K562 (cell line): ENCODE measurements around the gene ERP27. TPM values are rescaled to one million over a fixed set of nuclear protein-coding genes. Genes with fewer than 3 reads are reported as not detected.

ENCODE experiments used
- ATAC-seq: fragments of 200-7000 bp; cut with Tn5 transposase; 3 replicates; pipeline ENCODE4 v1.9.1; 2020; ENCODE audit warnings: moderate library complexity
- BruUV-seq: library from RNA; stranded (reverse); fragments of 400-500 nt; replicated peaks from 2 replicates; lab custom pipeline; 2021; lab: Mats Ljungman, UMichigan
- CTCF ChIA-PET: fragments of 300-600 bp; formaldehyde crosslinking; extraction: SDS; loops from one replicate; lab custom pipeline; 2021; ENCODE audit warnings: low intra/inter-chr PET ratio; lab: Yijun Ruan, JAX
- POLR2A ChIA-PET: fragments of 300-600, 350-650 bp; sonication (Branson Sonifier 250); formaldehyde crosslinking; extraction: SDS; loops from one replicate; lab custom pipeline; 2021; ENCODE audit warnings: antibody characterized with exemption, inconsistent platforms; lab: Yijun Ruan, JAX
- DNase-seq, 4 experiments: peaks; one replicate each; pipeline versions ENCODE4 v3.0.0 to v3.0.0-alpha.2; 2011 to 2018; ENCODE audit warnings: low spot score in 3 of 4, mixed read lengths in 3 of 4; ENCODE audit errors: extremely low read depth in 1 of 4
- FAIRE-seq: peaks from 2 replicates; lab custom pipeline; 2011; peaks lifted over from hg19 to GRCh38; lab: Jason Lieb, UNC
- H2AFZ ChIP-seq: 2 replicates; pipeline ENCODE4 v1.6.0; 2011; ENCODE audit warnings: low read depth, low read length, control low read depth, inconsistent platforms
- H3K27ac ChIP-seq: fragments of 200-600 bp; 3 replicates; pipeline ENCODE4 v1.8.0; 2011; ENCODE audit warnings: low read depth, mild to moderate bottlenecking, control low read depth, inconsistent platforms, low read length, moderate library complexity, mixed read lengths; ENCODE audit errors: extremely low read depth
- H3K27me3 ChIP-seq, 2 experiments: fragments of 300-600 bp in 1 of 2; 2 replicates in 1 of 2; 3 replicates in 1 of 2; pipeline versions ENCODE4 v1.6.0 to v1.8.0; 2011; ENCODE audit warnings: inconsistent platforms in 2 of 2, low read length in 2 of 2, mild to moderate bottlenecking in 1 of 2, mixed read lengths in 1 of 2, moderate library complexity in 1 of 2; ENCODE audit not compliant: control insufficient read depth in 2 of 2, insufficient read depth in 2 of 2
- H3K36me3 ChIP-seq: fragments of 300-600 bp; 3 replicates; pipeline ENCODE4 v1.8.0; 2011; ENCODE audit warnings: mild to moderate bottlenecking, low read length, inconsistent platforms; ENCODE audit not compliant: control insufficient read depth, insufficient read depth
- H3K4me1 ChIP-seq, 2 experiments: fragments of 200-600 bp in 1 of 2; replicated peaks in 1 of 2; 2 replicates in 1 of 2; 3 replicates in 1 of 2; pipeline versions ENCODE4 v1.5.1 to v1.8.0; 2011; ENCODE audit warnings: inconsistent platforms in 2 of 2, low read length in 2 of 2, mild to moderate bottlenecking in 1 of 2, mixed read lengths in 1 of 2, moderate library complexity in 1 of 2; ENCODE audit not compliant: control insufficient read depth in 2 of 2, insufficient read depth in 2 of 2
- H3K4me2 ChIP-seq: 2 replicates; pipeline ENCODE4 v1.6.1; 2011; ENCODE audit warnings: low read length, control low read depth, inconsistent platforms, mixed read lengths; ENCODE audit not compliant: insufficient read depth
- H3K4me3 ChIP-seq: fragments of 200-600 bp; sonication (generic), shearing (Covaris generic); 2 replicates; pipeline ENCODE4 v1.5.1; 2016; ENCODE audit warnings: control low read depth, inconsistent platforms
- H3K79me2 ChIP-seq: fragments of 200-600 bp; 3 replicates; pipeline ENCODE4 v1.8.0; 2011; ENCODE audit warnings: low read length, inconsistent platforms; ENCODE audit not compliant: control insufficient read depth, insufficient read depth
- H3K9ac ChIP-seq, 2 experiments: 2 replicates each; pipeline versions ENCODE4 v1.6.0 to v1.6.1; 2011; ENCODE audit warnings: low read depth in 2 of 2, low read length in 2 of 2, control low read depth in 1 of 2, inconsistent platforms in 1 of 2, mild to moderate bottlenecking in 1 of 2, mixed read lengths in 1 of 2; ENCODE audit not compliant: insufficient read depth in 1 of 2
- H3K9me1 ChIP-seq: one replicate; pipeline ENCODE4 v1.6.0; 2011; ENCODE audit warnings: inconsistent platforms, mild to moderate bottlenecking, low read length, moderate library complexity; ENCODE audit not compliant: control insufficient read depth, insufficient read depth
- H3K9me3 ChIP-seq: replicated peaks from 2 replicates; pipeline ENCODE4 v1.5.1; 2011; ENCODE audit warnings: low read depth, low read length, inconsistent platforms; ENCODE audit not compliant: control insufficient read depth, insufficient read depth
- H4K20me1 ChIP-seq: replicated peaks from 2 replicates; pipeline ENCODE4 v1.6.1; 2011; ENCODE audit warnings: low read length, inconsistent platforms, mixed read lengths; ENCODE audit not compliant: control insufficient read depth, insufficient read depth
- FOXJ2 ChIP-seq: fragments of 200-800 bp; sonication (Bioruptor generic); IDR thresholded peaks from 2 replicates; pipeline ENCODE4 v1.6.1; 2016; ENCODE audit warnings: missing genetic modification characterization, missing compliant biosample characterization
- GTF2A2 ChIP-seq: IDR thresholded peaks from 2 replicates; pipeline ENCODE4 v1.6.1; 2016; ENCODE audit warnings: mild to moderate bottlenecking, missing genetic modification characterization, missing compliant biosample characterization
- NR2F6 ChIP-seq: fragments of 450-650 bp; formaldehyde crosslinking; IDR thresholded peaks from 2 replicates; pipeline ENCODE4 v1.4.0; 2020; ENCODE audit warnings: mild to moderate bottlenecking
- WGBS: fragments of 100-300 bp; shearing (Covaris generic); methylation state at CpG from one replicate; pipeline ENCODE4 v1.1.6; 2016; ENCODE audit warnings: low coverage, mixed read lengths; ENCODE audit not compliant: insufficient coverage; ENCODE audit errors: missing lambda C conversion rate; 5-methylcytosine and 5-hydroxymethylcytosine counted together
- in situ Hi-C: fragments of 300-500 bp; cut with MboI; formaldehyde crosslinking; loops from 4 replicates; pipeline ENCODE4 v1.15.0; 2018; ENCODE audit warnings: inconsistent platforms, mixed read lengths
- intact Hi-C: fragments of 100-400 bp; cut with micrococcal nuclease; formaldehyde crosslinking; loops from 2 replicates; pipeline ENCODE4 v1.14.2; 2022
- polyA plus RNA-seq, 8 experiments: library from polyadenylated mRNA; depleted of rRNA in 4 of 8; stranded (reverse) in 5 of 8; unstranded in 3 of 8; fragments of >200 nt; fragmentation: Nextera tagmentation in 2 of 8; fragmentation: Illumina TruSeq in 1 of 8; extraction: Ambion mirVana in 2 of 8; extraction: Trizol in 1 of 8; gene quantifications; 2 replicates each; pipeline versions ENCODE4 v1.2.1 to v1.2.3, GENCODE V29; 2011 to 2014; ENCODE audit warnings: inconsistent platforms in 1 of 8, missing spikeins in 1 of 8
- total RNA-seq, 7 experiments: library from RNA; depleted of rRNA in 6 of 7; stranded (reverse); fragments of >200 nt in 6 of 7; fragmentation: Illumina TruSeq in 2 of 7; extraction: Trizol in 2 of 7; gene quantifications; 2 replicates each; pipeline versions ENCODE4 v1.2.1 to v1.2.3, GENCODE V29; 2011 to 2021; ENCODE audit warnings: low replicate concordance in 1 of 7
- TF ChIP-seq, protein P1 (sequence below): fragments of 450-650 bp; conservative IDR thresholded peaks from 2 replicates; pipeline ENCODE4 v1.6.1; 2016; ENCODE audit warnings: missing genetic modification characterization, low read depth, mild to moderate bottlenecking, missing compliant biosample characterization, moderate library complexity
- TF ChIP-seq, protein P2 (sequence below): fragments of 450-650 bp; IDR thresholded peaks from 2 replicates; pipeline ENCODE4 v1.6.1; 2017; ENCODE audit warnings: antibody characterized with exemption, mild to moderate bottlenecking
- TF ChIP-seq, protein P3 (sequence below): sonication (generic); formaldehyde crosslinking; IDR thresholded peaks from 2 replicates; pipeline ENCODE4 v1.8.1; 2023; ENCODE audit warnings: mild to moderate bottlenecking, missing genetic modification reagents

ERP27 gene
- total and polyA plus RNA-seq, 9 of the 15 experiments (the other 6 are each of a cell fraction or from before 2014, with no cell fraction given), result 0.07 to 0.27 (median 0.11) TPM; not detected in 6

DNA sequence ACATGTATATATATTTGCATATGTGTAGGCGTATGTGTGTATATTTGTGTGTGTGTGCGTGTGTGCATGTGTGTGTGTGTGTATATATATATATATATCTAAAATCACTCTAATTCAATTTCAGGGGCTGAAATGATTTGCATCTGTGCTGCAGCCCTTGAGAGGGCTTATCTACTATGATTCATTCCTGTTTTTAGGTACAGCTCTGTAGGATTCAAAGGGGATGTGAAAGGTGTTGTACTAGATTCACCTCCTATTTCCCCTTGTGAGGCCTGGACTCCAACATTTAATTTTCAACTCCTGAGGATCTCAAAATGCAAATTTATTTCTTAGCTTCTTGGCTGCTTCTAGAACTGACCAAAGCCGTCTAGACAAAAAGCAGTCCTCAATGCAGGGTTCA lies 11.1 kb downstream of the ERP27 start:
- no peaks in the 10 kb centered on the region for H3K36me3 ChIP-seq
- CTCF ChIA-PET, result no interaction called here
- no peak overlapping the region for H2AFZ ChIP-seq
- intact Hi-C loops (loop anchor here (10.0 kb wide), 1 partner anchor 82 kb away; the partner anchor contains the start of gene ART4), in situ Hi-C loops (no loop called here)
- H3K4me1 ChIP-seq, result no peaks in the 10 kb centered on the region; a peak in 1 of 5 replicates
- FAIRE-seq (no peak), ATAC-seq (no peak), DNase-seq (no peak)
- no peak overlapping the region for H3K4me3 ChIP-seq
- H3K9me3 ChIP-seq, result no peaks in the 10 kb centered on the region
- WGBS, result 5% methylated on average over 3 of the region's 3 CpGs
- H3K9me1 ChIP-seq, result no peaks in the 10 kb centered on the region
- H3K79me2 ChIP-seq, result no peaks in the 10 kb centered on the region
- no peak overlapping the region for H3K27ac ChIP-seq
- TF ChIP-seq, protein P1, sequence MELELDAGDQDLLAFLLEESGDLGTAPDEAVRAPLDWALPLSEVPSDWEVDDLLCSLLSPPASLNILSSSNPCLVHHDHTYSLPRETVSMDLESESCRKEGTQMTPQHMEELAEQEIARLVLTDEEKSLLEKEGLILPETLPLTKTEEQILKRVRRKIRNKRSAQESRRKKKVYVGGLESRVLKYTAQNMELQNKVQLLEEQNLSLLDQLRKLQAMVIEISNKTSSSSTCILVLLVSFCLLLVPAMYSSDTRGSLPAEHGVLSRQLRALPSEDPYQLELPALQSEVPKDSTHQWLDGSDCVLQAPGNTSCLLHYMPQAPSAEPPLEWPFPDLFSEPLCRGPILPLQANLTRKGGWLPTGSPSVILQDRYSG (tag), result no peak
- TF ChIP-seq FOXJ2 (tag), result no peak
- TF ChIP-seq NR2F6 (CRISPR knock-in tag), result no peak
- POLR2A ChIA-PET, result no interaction called here
- BruUV-seq, result no TSS peak
- H3K27me3 ChIP-seq, result no peaks in the 10 kb centered on the region
- H3K9ac ChIP-seq, result no peak overlapping the region
- H3K4me2 ChIP-seq, result no peak overlapping the region
- H4K20me1 ChIP-seq, result no peaks in the 10 kb centered on the region

DNA sequence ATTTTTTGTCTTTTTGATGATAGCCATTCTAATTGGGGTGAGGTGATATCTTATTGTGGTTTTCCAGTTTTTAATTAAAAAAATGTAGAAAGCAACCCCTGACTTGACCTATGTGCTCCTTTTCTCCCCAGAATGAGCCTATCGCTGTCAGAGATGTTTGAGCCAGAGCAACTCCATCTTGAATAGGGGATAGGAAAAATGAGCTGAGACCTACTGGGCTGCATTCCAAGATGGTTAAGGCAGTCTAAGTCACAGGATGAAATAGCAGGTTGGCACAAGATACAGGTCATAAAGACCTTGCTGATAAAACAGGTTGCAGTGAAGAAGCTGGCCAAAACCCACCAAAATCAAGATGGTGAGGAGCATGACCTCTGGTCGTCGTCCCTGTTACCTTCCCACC lies 13.8 kb downstream of the ERP27 start:
- H3K4me1 ChIP-seq, result no peaks in the 10 kb centered on the region; a peak in 1 of 5 replicates
- no peak overlapping the region for H3K4me3 ChIP-seq
- no peaks in the 10 kb centered on the region for H3K36me3 ChIP-seq
- CTCF ChIA-PET, result no interaction called here
- H3K9ac ChIP-seq, result no peak overlapping the region
- no peaks in the 10 kb centered on the region for H3K79me2 ChIP-seq
- 9% methylated on average over 3 of the region's 3 CpGs for WGBS
- intact Hi-C loops (loop anchor here (10.0 kb wide), 1 partner anchor 80 kb away; the partner anchor contains the start of gene ART4), in situ Hi-C loops (no loop called here)
- no peak for ATAC-seq
- FAIRE-seq, result no peak
- H2AFZ ChIP-seq, result no peak overlapping the region
- no peak for DNase-seq
- H3K9me1 ChIP-seq, result no peaks in the 10 kb centered on the region
- no peaks in the 10 kb centered on the region for H3K27me3 ChIP-seq
- BruUV-seq, result no TSS peak
- H3K4me2 ChIP-seq, result no peak overlapping the region
- POLR2A ChIA-PET, result no interaction called here
- H4K20me1 ChIP-seq, result no peaks in the 10 kb centered on the region
- no peaks in the 10 kb centered on the region for H3K9me3 ChIP-seq
- H3K27ac ChIP-seq, result no peak overlapping the region
- TF ChIP-seq GTF2A2 (tag), result peak; percentile 88
- TF ChIP-seq, protein P2, sequence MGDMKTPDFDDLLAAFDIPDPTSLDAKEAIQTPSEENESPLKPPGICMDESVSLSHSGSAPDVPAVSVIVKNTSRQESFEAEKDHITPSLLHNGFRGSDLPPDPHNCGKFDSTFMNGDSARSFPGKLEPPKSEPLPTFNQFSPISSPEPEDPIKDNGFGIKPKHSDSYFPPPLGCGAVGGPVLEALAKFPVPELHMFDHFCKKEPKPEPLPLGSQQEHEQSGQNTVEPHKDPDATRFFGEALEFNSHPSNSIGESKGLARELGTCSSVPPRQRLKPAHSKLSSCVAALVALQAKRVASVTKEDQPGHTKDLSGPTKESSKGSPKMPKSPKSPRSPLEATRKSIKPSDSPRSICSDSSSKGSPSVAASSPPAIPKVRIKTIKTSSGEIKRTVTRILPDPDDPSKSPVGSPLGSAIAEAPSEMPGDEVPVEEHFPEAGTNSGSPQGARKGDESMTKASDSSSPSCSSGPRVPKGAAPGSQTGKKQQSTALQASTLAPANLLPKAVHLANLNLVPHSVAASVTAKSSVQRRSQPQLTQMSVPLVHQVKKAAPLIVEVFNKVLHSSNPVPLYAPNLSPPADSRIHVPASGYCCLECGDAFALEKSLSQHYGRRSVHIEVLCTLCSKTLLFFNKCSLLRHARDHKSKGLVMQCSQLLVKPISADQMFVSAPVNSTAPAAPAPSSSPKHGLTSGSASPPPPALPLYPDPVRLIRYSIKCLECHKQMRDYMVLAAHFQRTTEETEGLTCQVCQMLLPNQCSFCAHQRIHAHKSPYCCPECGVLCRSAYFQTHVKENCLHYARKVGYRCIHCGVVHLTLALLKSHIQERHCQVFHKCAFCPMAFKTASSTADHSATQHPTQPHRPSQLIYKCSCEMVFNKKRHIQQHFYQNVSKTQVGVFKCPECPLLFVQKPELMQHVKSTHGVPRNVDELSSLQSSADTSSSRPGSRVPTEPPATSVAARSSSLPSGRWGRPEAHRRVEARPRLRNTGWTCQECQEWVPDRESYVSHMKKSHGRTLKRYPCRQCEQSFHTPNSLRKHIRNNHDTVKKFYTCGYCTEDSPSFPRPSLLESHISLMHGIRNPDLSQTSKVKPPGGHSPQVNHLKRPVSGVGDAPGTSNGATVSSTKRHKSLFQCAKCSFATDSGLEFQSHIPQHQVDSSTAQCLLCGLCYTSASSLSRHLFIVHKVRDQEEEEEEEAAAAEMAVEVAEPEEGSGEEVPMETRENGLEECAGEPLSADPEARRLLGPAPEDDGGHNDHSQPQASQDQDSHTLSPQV, result peak; percentile 68
- TF ChIP-seq, protein P3, sequence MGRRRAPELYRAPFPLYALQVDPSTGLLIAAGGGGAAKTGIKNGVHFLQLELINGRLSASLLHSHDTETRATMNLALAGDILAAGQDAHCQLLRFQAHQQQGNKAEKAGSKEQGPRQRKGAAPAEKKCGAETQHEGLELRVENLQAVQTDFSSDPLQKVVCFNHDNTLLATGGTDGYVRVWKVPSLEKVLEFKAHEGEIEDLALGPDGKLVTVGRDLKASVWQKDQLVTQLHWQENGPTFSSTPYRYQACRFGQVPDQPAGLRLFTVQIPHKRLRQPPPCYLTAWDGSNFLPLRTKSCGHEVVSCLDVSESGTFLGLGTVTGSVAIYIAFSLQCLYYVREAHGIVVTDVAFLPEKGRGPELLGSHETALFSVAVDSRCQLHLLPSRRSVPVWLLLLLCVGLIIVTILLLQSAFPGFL, result no peak
